Measurements from ENCODE around the gene CROCC2. TPM values are rescaled to one million over a fixed set of nuclear protein-coding genes. Genes with fewer than 3 reads are reported as not detected.

The CROCC2 gene
- total and polyA plus RNA-seq, 10 of the 15 experiments (the other 5 are each of a cell fraction or from before 2014, with no cell fraction given): not detected

- H3K79me2 ChIP-seq (ENCODE audit: control insufficient read depth, insufficient read depth, low read length): no peaks in the 10 kb centered on the region
- TF ChIP-seq MXI1 (IDR thresholded peaks at IDR 0.05; ENCODE audit: low read depth, low read length) (no peak), NR2C2 (IDR thresholded peaks at IDR 0.05; ENCODE audit: borderline replicate concordance, control insufficient read depth, insufficient read length, low read depth) (no peak), FOS (IDR thresholded peaks at IDR 0.05; ENCODE audit: borderline replicate concordance, extremely low read depth, insufficient read length) (no peak), ZNF217 (IDR thresholded peaks at IDR 0.05) (no peak), YY1 (IDR thresholded peaks at IDR 0.05; ENCODE audit: low read depth, low read length) (no peak), ATF7 (IDR thresholded peaks at IDR 0.05; ENCODE audit: low read depth) (no peak), NBN (IDR thresholded peaks at IDR 0.05) (no peak)
- no peaks in the 10 kb centered on the region for H4K20me1 ChIP-seq (ENCODE audit: control insufficient read depth, insufficient read depth)
- H2AFZ ChIP-seq (ENCODE audit: control insufficient read depth, low read depth, low read length): no peak overlapping the region
- no peak overlapping the region for H3K4me2 ChIP-seq (ENCODE audit: control insufficient read depth, insufficient read depth)
- peaks cover 5% of the 10 kb centered on the region for H3K9me3 ChIP-seq (replicated peaks; ENCODE audit: control insufficient read depth, insufficient read depth, low read length)
- H3K9ac ChIP-seq (ENCODE audit: control insufficient read depth, insufficient read depth, low read length): no peak overlapping the region
- ATAC-seq (no peak), FAIRE-seq (no peak), DNase-seq (ENCODE audit: low read depth, low spot score) (no peak)
- ChIA-PET CTCF (no interaction called here), POLR2A (no interaction called here), SMC1A (ENCODE audit: uncharacterized antibody, unreplicated experiment) (no interaction called here), RAD21 (ENCODE audit: unreplicated experiment) (no interaction called here)
- intact Hi-C loops (cut with micrococcal nuclease; ENCODE audit: unreplicated experiment) (no loop called here), in situ Hi-C loops (cut with MboI) (no loop called here)
- BruUV-seq (replicated peaks): no TSS peak
- 0% methylated on average over 1 of the region's 7 CpGs for WGBS (ENCODE audit: insufficient coverage, insufficient replicate concordance, low lambda C conversion rate, missing lambda C conversion rate)
- H3K36me3 ChIP-seq (ENCODE audit: control insufficient read depth in 2 of 2, insufficient read depth in 2 of 2, low read length in 1 of 2): no peaks in the 10 kb centered on the region
- H3K4me3 ChIP-seq: no peak overlapping the region
- peaks cover 0 to 3% of the 10 kb centered on the region in 2 experiments; a peak in 3 of 4 replicates for H3K27me3 ChIP-seq (replicated peaks in 1 of 2; ENCODE audit: control insufficient read depth in 2 of 2, insufficient read depth in 2 of 2, low read length in 1 of 2)
- H3K27ac ChIP-seq (ENCODE audit: control insufficient read depth, insufficient read depth): no peak overlapping the region
- H3K4me1 ChIP-seq (ENCODE audit: control insufficient read depth, insufficient read depth, low read length): no peaks in the 10 kb centered on the region
These were observed 96.9 kb downstream of the CROCC2 start for GRCh38 chr2:241003047-241003360.

GRCh38 chr2:241003369-241003768 lies 97.2 kb downstream of the CROCC2 start:
- no peak overlapping the region for H3K27ac ChIP-seq (ENCODE audit: control insufficient read depth, insufficient read depth)
- ChIA-PET SMC1A (ENCODE audit: uncharacterized antibody, unreplicated experiment) (no interaction called here), RAD21 (ENCODE audit: unreplicated experiment) (no interaction called here), POLR2A (no interaction called here), CTCF (no interaction called here)
- WGBS (ENCODE audit: insufficient coverage, insufficient replicate concordance, low lambda C conversion rate, missing lambda C conversion rate): 39% methylated on average over 2 of the region's 2 CpGs
- in situ Hi-C loops (cut with MboI) (no loop called here), intact Hi-C loops (cut with micrococcal nuclease; ENCODE audit: unreplicated experiment) (no loop called here)
- ATAC-seq: no peak
- H3K79me2 ChIP-seq (ENCODE audit: control insufficient read depth, insufficient read depth, low read length): no peaks in the 10 kb centered on the region
- H3K4me2 ChIP-seq (ENCODE audit: control insufficient read depth, insufficient read depth): no peak overlapping the region
- H2AFZ ChIP-seq (ENCODE audit: control insufficient read depth, low read depth, low read length): no peak overlapping the region
- no peak overlapping the region for H3K4me3 ChIP-seq
- H4K20me1 ChIP-seq (ENCODE audit: control insufficient read depth, insufficient read depth): no peaks in the 10 kb centered on the region
- H3K27me3 ChIP-seq (replicated peaks in 1 of 2; ENCODE audit: control insufficient read depth in 2 of 2, insufficient read depth in 2 of 2, low read length in 1 of 2): peaks cover 0 to 3% of the 10 kb centered on the region in 2 experiments; a peak in 3 of 4 replicates
- BruUV-seq (replicated peaks): no TSS peak
- DNase-seq (ENCODE audit: low read depth, low spot score): no peak
- peaks cover 5% of the 10 kb centered on the region for H3K9me3 ChIP-seq (replicated peaks; ENCODE audit: control insufficient read depth, insufficient read depth, low read length)
- FAIRE-seq: no peak
- H3K36me3 ChIP-seq (ENCODE audit: control insufficient read depth in 2 of 2, insufficient read depth in 2 of 2, low read length in 1 of 2): no peaks in the 10 kb centered on the region
- no peaks in the 10 kb centered on the region for H3K4me1 ChIP-seq (ENCODE audit: control insufficient read depth, insufficient read depth, low read length)
- H3K9ac ChIP-seq (ENCODE audit: control insufficient read depth, insufficient read depth, low read length): no peak overlapping the region
- no peak for TF ChIP-seq PRDM15 (CRISPR knock-in tag; IDR thresholded peaks at IDR 0.05)
- TF ChIP-seq CBX3 (IDR thresholded peaks at IDR 0.05; ENCODE audit: borderline replicate concordance, low read depth): no peak
- TF ChIP-seq ZBTB33 (IDR thresholded peaks at IDR 0.05): no peak
- TF ChIP-seq RAD51 (IDR thresholded peaks at IDR 0.05): no peak
- no peak for TF ChIP-seq ZNF384 (IDR thresholded peaks at IDR 0.05; ENCODE audit: borderline replicate concordance, low read depth, low read length)
- no peak for TF ChIP-seq RAD21 (IDR thresholded peaks at IDR 0.05; ENCODE audit: insufficient read depth, low read depth, low read length)
- TF ChIP-seq SP1 (IDR thresholded peaks at IDR 0.05; ENCODE audit: low read depth, low read length): no peak

Measured in GM12878 (cell line).